Activated naive CD4-positive, alpha-beta T cell treated with anti-CD3 and anti-CD28 coated beads for 36 hours (primary cell): Measurements from ENCODE around the gene CNTN5. TPM values are rescaled to one million over a fixed set of nuclear protein-coding genes. Genes with fewer than 3 reads are reported as not detected.
"Not testable (repeated sequence)": the region's sequence is repeated elsewhere in the genome, so short reads cannot be mapped to it uniquely, and the experiment has no call there.

Experiments used
- CTCF ChIA-PET: fragments of 350-600 bp; sonication (Branson Sonifier 250); formaldehyde crosslinking; loops from one replicate; lab custom pipeline; 2021; ENCODE audit warnings: antibody characterized with exemption; lab: Charles Lee
- DNase-seq: peaks from one replicate; pipeline ENCODE4 v3.0.0-alpha.2; 2020
- H3K27ac Mint-ChIP-seq: one replicate; pipeline ENCODE4 v1.8.0; 2021; ENCODE audit warnings: mild to moderate bottlenecking, mixed read lengths
- H3K27me3 Mint-ChIP-seq: one replicate; pipeline ENCODE4 v1.8.0; 2021; ENCODE audit warnings: low read depth, mixed read lengths
- H3K36me3 Mint-ChIP-seq: one replicate; pipeline ENCODE4 v1.8.0; 2021; ENCODE audit warnings: low read depth, mixed read lengths
- H3K4me1 Mint-ChIP-seq: one replicate; pipeline ENCODE4 v1.8.0; 2021; ENCODE audit warnings: low read depth, mixed read lengths
- H3K4me3 Mint-ChIP-seq: one replicate; pipeline ENCODE4 v1.8.0; 2021; ENCODE audit warnings: mild to moderate bottlenecking, moderate library complexity, mixed read lengths
- H3K9me3 Mint-ChIP-seq: one replicate; pipeline ENCODE4 v1.8.0; 2021; ENCODE audit warnings: mixed read lengths
- intact Hi-C: fragments of 100-400 bp; cut with micrococcal nuclease; formaldehyde crosslinking; loops from one replicate; pipeline ENCODE4 v1.15.1; 2023
- total RNA-seq, 2 experiments: library from RNA; stranded (reverse); gene quantifications; one replicate each; pipeline ENCODE4 v1.2.3, GENCODE V29; 2021

CNTN5 gene
- total RNA-seq, 2 experiments from 2014 or later: not detected

- H3K4me3 Mint-ChIP-seq: no peak overlapping the region
- no peaks in the 10 kb centered on the region for H3K36me3 Mint-ChIP-seq
- H3K4me1 Mint-ChIP-seq: no peaks in the 10 kb centered on the region
- no peak overlapping the region for H3K27ac Mint-ChIP-seq
- CTCF ChIA-PET: no interaction called here
- H3K9me3 Mint-ChIP-seq: peaks cover 10% of the 10 kb centered on the region
- DNase-seq: no peak
- H3K27me3 Mint-ChIP-seq: no peaks in the 10 kb centered on the region
- intact Hi-C loops: no loop called here
These were observed 223.9 kb downstream of the CNTN5 start for GRCh38 chr11:99244613-99245012.

- Mint-ChIP-seq H3K4me3 (no peak overlapping the region), H3K9me3 (peaks cover 7% of the 10 kb centered on the region), H3K27ac (no peak overlapping the region), H3K27me3 (no peaks in the 10 kb centered on the region), H3K36me3 (no peaks in the 10 kb centered on the region), H3K4me1 (no peaks in the 10 kb centered on the region)
- DNase-seq: no peak
- intact Hi-C loops: no loop called here
- CTCF ChIA-PET: no interaction called here
These were observed 225.4 kb downstream of the CNTN5 start for GRCh38 chr11:99246199-99246598.

- H3K4me1 Mint-ChIP-seq: no peaks in the 10 kb centered on the region
- H3K27ac Mint-ChIP-seq: no peak overlapping the region
- intact Hi-C loops: no loop called here
- CTCF ChIA-PET: no interaction called here
- no peaks in the 10 kb centered on the region for H3K27me3 Mint-ChIP-seq
- no peaks in the 10 kb centered on the region for H3K36me3 Mint-ChIP-seq
- peaks cover 1% of the 10 kb centered on the region for H3K9me3 Mint-ChIP-seq
- no peak for DNase-seq
- no peak overlapping the region for H3K4me3 Mint-ChIP-seq
These were observed 235.9 kb downstream of the CNTN5 start for GRCh38 chr11:99256614-99257013.

GRCh38 chr11:99257131-99257530, 236.4 kb downstream of the CNTN5 start:
- intact Hi-C loops: no loop called here
- H3K9me3 Mint-ChIP-seq: peaks cover 1% of the 10 kb centered on the region
- no peak overlapping the region for H3K27ac Mint-ChIP-seq
- H3K36me3 Mint-ChIP-seq: no peaks in the 10 kb centered on the region
- DNase-seq: no peak
- no peaks in the 10 kb centered on the region for H3K27me3 Mint-ChIP-seq
- H3K4me1 Mint-ChIP-seq: no peaks in the 10 kb centered on the region
- CTCF ChIA-PET: no interaction called here
- no peak overlapping the region for H3K4me3 Mint-ChIP-seq

- Mint-ChIP-seq H3K27ac (no peak overlapping the region), H3K27me3 (no peaks in the 10 kb centered on the region), H3K36me3 (no peaks in the 10 kb centered on the region), H3K4me1 (no peaks in the 10 kb centered on the region), H3K9me3 (peaks cover 3% of the 10 kb centered on the region), H3K4me3 (no peak overlapping the region)
- intact Hi-C loops: no loop called here
- CTCF ChIA-PET: no interaction called here
- DNase-seq: no peak
These were observed 239.9 kb downstream of the CNTN5 start for GRCh38 chr11:99260696-99261095.

GRCh38 chr11:99268886-99269285, 248.1 kb downstream of the CNTN5 start:
- Mint-ChIP-seq H3K36me3 (no peaks in the 10 kb centered on the region), H3K27ac (no peak overlapping the region), H3K27me3 (no peaks in the 10 kb centered on the region), H3K4me1 (no peaks in the 10 kb centered on the region), H3K4me3 (no peak overlapping the region), H3K9me3 (peaks cover 5% of the 10 kb centered on the region)
- no peak for DNase-seq
- intact Hi-C loops: no loop called here
- CTCF ChIA-PET: no interaction called here

GRCh38 chr11:99271527-99271926, 250.8 kb downstream of the CNTN5 start:
- intact Hi-C loops: no loop called here
- no peaks in the 10 kb centered on the region for H3K4me1 Mint-ChIP-seq
- no peak overlapping the region for H3K27ac Mint-ChIP-seq
- peaks cover 3% of the 10 kb centered on the region for H3K9me3 Mint-ChIP-seq
- no peaks in the 10 kb centered on the region for H3K36me3 Mint-ChIP-seq
- H3K4me3 Mint-ChIP-seq: no peak overlapping the region
- no peak for DNase-seq
- CTCF ChIA-PET: no interaction called here
- H3K27me3 Mint-ChIP-seq: no peaks in the 10 kb centered on the region

GRCh38 chr11:99275521-99275920, 254.8 kb downstream of the CNTN5 start:
- DNase-seq: no peak
- Mint-ChIP-seq H3K4me3 (no peak overlapping the region), H3K27me3 (no peaks in the 10 kb centered on the region), H3K4me1 (no peaks in the 10 kb centered on the region), H3K9me3 (peaks cover 2% of the 10 kb centered on the region), H3K27ac (no peak overlapping the region), H3K36me3 (no peaks in the 10 kb centered on the region)
- intact Hi-C loops: no loop called here
- CTCF ChIA-PET: no interaction called here

GRCh38 chr11:99277281-99277680, 256.5 kb downstream of the CNTN5 start:
- no peaks in the 10 kb centered on the region for H3K4me1 Mint-ChIP-seq
- intact Hi-C loops: no loop called here
- no peak overlapping the region for H3K27ac Mint-ChIP-seq
- H3K9me3 Mint-ChIP-seq: peaks cover 2% of the 10 kb centered on the region
- H3K27me3 Mint-ChIP-seq: no peaks in the 10 kb centered on the region
- H3K4me3 Mint-ChIP-seq: no peak overlapping the region
- CTCF ChIA-PET: no interaction called here
- H3K36me3 Mint-ChIP-seq: no peaks in the 10 kb centered on the region
- no peak for DNase-seq

GRCh38 chr11:99279266-99279665, 258.5 kb downstream of the CNTN5 start:
- DNase-seq: no peak
- Mint-ChIP-seq H3K4me1 (no peaks in the 10 kb centered on the region), H3K36me3 (no peaks in the 10 kb centered on the region), H3K27me3 (no peaks in the 10 kb centered on the region), H3K27ac (no peak overlapping the region), H3K4me3 (no peak overlapping the region), H3K9me3 (peaks cover 2% of the 10 kb centered on the region)
- CTCF ChIA-PET: no interaction called here
- intact Hi-C loops: no loop called here

- H3K36me3 Mint-ChIP-seq: no peaks in the 10 kb centered on the region
- CTCF ChIA-PET: no interaction called here
- no peak for DNase-seq
- no peak overlapping the region for H3K4me3 Mint-ChIP-seq
- H3K9me3 Mint-ChIP-seq: peaks cover 2% of the 10 kb centered on the region
- H3K4me1 Mint-ChIP-seq: no peaks in the 10 kb centered on the region
- H3K27ac Mint-ChIP-seq: no peak overlapping the region
- intact Hi-C loops: no loop called here
- H3K27me3 Mint-ChIP-seq: no peaks in the 10 kb centered on the region
These were observed 260.6 kb downstream of the CNTN5 start for GRCh38 chr11:99281331-99281730.

GRCh38 chr11:99297925-99298324, 277.2 kb downstream of the CNTN5 start:
- H3K9me3 Mint-ChIP-seq, CTCF ChIA-PET, H3K27me3 Mint-ChIP-seq, DNase-seq, H3K4me1 Mint-ChIP-seq, H3K36me3 Mint-ChIP-seq, H3K4me3 Mint-ChIP-seq, intact Hi-C loops, H3K27ac Mint-ChIP-seq: not testable (repeated sequence)

GRCh38 chr11:99307510-99308088, 286.9 kb downstream of the CNTN5 start:
- CTCF ChIA-PET: no interaction called here
- Mint-ChIP-seq H3K36me3 (no peaks in the 10 kb centered on the region), H3K4me1 (no peaks in the 10 kb centered on the region), H3K9me3 (peaks cover 3% of the 10 kb centered on the region), H3K27me3 (no peaks in the 10 kb centered on the region), H3K27ac (no peak overlapping the region), H3K4me3 (no peak overlapping the region)
- intact Hi-C loops: no loop called here
- DNase-seq: no peak
